Effector CD8-positive, alpha-beta T cell (primary cell): ENCODE measurements around the gene CDH7.

Source experiments
- DNase-seq: peaks from one replicate; lab custom pipeline; 2025; lab: John Stamatoyannopoulos, UW

CDH7 gene

DNA sequence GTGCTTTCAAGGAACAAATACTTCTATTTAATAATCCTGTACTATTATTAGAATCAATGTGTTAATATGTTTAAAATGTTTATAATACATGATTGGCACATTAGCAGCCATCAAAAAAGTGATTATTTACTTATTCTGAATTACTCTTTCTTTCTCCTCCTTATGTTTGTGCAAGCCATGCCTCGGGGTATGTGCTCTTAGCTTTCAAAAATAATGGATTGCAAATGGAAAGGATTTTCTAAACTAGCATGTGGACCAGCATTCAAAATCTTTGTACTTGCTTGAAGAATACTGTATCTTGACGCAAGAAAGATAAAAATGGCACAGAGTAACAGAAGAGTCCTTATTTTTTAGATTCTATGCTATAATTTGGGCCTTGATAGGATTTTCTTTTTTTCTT is 156.5 kb downstream of the CDH7 start:
- no peak for DNase-seq

DNA sequence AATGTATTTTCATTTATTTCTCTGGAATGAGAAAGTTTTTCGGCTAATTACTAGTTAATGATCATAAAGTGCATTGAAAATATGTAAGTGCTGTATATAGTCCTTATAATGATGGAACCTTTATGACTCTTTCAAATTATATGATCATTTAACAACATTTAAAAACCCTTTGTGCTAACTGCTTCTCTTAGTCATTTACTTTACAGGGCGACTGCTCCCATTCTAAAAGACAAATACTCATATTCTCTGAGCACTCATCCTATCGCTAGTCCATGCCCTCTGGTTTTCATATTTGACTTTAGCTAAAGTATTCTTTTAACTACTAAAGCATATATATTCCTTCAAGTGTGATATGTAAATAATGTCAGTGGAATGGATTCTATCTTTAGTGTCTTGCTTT is 168.2 kb downstream of the CDH7 start:
- DNase-seq: no peak

DNA sequence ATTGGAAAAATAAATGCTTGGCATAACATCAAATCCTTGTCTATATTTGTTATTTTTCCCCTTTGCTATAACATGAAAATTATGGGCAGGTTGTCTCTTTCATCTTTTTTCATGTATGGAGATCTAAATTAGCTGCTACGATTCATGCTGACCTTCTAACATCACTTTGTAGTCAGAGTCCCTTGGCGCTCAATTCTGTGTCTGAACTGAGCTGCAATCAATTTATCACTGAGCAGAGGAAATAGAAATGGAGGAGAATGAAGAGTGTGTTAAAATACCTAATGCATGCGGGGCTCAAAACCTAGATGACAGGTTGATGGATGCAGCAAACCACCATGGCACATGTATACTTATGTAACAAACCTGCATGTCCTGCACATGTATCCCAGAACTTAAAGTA is 168.9 kb downstream of the CDH7 start:
- no peak for DNase-seq

DNA sequence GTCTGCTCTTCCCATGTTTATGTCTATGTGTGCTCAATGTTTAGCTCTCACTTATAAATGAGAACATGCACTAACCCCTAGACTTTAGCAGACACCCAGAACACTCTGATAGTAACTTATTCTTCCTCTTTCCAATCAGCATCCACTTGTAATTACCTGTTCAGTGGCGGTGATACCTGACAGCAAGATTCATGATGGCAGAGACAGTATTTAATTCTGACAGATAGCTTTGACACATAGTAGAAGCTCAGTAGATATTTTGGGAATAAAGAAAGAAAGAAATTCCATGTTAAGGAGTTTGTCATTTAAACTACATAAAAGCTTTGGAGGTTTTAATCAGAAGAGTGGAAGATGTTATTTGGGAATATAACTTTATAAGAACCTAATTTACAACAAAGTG is 171.3 kb downstream of the CDH7 start:
- DNase-seq: no peak

DNA sequence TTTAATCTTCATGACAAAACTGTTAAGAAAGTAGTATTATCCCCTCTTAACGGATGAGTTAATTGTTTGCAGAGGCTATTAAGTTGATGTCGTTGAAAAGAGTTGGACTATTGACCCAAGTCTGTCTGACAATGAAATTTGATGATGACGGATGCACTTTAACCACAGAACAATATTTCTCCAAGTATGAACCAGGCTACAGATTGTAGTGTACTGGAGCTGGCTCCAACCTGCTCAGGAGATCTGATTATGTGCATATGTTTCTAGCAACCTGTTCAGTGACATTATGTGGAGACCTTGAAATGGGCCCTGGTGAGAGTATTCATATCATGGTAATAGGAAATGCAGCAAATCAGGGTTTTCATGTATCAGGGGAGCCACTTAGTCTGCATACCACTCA is 174.1 kb downstream of the CDH7 start:
- DNase-seq: no peak

DNA sequence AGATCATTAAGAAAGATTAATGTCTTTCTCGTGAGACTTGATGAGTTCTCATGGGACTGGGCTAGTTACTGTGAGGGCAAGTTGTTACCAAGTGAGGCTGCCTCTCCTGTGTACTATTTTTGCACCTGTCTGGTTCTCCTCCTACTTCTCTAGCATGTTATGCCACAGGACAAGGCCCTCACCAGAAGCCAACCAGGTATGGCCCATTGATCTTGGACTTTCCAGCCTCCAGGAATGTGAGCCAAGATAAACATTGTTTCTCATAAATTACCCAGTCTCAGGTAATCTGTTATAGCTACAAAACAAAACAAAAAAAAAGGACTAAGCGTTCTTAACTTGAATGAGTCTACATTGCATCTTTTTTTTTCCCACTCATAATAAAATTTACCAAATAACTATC is 184.1 kb downstream of the CDH7 start:
- DNase-seq: no peak

DNA sequence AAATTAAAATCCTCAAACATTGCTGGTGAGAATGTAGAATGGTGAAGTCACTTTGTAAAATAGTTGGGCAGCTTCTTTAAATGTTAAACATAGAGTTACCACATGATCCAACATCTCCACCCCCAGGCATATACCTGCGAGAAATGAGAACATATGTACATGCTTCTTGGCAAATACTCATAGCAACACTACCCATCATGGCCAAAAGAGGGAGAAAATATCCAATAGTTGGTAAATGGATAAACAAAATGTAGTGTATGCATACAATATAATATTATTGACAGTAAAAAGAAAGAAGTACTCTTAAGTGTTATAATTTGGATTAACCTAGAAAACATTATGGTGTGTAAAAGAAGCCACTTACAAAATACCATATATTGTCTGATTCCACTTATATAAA is 185.9 kb downstream of the CDH7 start:
- DNase-seq: no peak

DNA sequence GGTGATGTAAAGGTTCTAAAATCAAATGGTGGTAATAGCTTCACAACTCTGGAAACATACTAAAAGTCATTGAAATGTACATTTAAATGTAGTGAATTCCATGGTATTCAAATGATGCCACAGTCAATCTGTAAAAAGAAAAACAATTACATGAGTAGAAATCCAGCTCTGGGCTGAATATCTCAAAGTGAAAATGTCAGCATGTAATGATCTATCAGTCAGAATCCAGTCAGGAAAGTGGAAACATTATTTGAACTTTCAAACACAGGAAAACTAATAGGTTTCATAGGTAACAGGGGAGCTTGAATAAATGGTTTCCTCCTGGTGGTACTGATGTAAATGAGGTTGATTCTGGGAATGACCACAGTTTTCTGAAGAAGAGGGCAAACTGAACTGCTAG is 186.4 kb downstream of the CDH7 start:
- no peak for DNase-seq

DNA sequence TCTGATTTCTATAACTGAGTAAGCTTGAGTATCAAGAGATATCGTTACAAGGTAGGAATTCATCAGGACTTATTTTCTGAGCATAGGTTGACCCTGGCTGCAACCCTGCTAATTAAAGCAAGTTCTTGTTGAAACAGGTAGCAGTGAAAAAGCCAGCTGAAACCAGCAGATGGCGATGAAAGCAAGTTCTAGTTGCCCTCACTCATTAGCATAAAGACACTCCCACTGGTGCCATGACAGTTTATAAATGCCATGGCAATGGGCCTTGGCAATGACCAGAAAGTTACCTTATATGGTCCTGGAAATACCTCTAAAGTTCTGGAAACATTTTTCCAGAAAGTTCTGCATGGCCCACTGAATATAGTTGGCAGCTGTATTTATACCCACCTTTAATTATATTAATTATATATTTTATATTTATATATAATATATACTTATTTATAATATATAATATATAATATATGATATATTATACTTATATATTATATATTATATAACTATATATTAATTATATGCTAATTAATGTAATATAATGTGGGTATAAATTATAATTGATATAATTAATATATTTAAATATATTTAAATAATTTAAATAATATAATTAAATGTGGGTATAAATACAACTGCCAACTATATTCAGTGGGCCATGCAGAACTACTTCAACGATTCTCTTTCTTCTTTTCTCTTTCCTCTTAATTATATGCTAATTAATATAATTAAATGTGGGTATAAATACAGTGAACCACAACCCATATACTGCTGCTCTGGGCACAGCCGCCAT is 188.0 kb downstream of the CDH7 start:
- no peak for DNase-seq
